ENCODE results near the gene SKI.

GRCh38 chr1:2296614-2297013 is 68.5 kb downstream of the SKI start:
- TF ChIP-seq POLR2A (IDR thresholded peaks at IDR 0.05; ENCODE audit: low read depth, low read length) (no peak), POLR2AphosphoS5 (IDR thresholded peaks at IDR 0.05; ENCODE audit: low read depth, low read length) (no peak), TAF1 (IDR thresholded peaks at IDR 0.05; ENCODE audit: borderline replicate concordance, low read depth, low read length) (no peak)

Measured in GM12892 (cell line).